GM21723 (cell line): ENCODE results near the gene MYD88.
"Not testable (repeated sequence)": the region's sequence is repeated elsewhere in the genome, so short reads cannot be mapped to it uniquely, and the experiment has no call there.

Experiments used
- ATAC-seq: cut with Tn5 transposase; IDR thresholded peaks from one replicate; pipeline ENCODE4 v1.9.1; 2021; ENCODE audit warnings: mild to moderate bottlenecking, moderate library complexity; ENCODE audit not compliant: unreplicated experiment

Gene MYD88

DNA sequence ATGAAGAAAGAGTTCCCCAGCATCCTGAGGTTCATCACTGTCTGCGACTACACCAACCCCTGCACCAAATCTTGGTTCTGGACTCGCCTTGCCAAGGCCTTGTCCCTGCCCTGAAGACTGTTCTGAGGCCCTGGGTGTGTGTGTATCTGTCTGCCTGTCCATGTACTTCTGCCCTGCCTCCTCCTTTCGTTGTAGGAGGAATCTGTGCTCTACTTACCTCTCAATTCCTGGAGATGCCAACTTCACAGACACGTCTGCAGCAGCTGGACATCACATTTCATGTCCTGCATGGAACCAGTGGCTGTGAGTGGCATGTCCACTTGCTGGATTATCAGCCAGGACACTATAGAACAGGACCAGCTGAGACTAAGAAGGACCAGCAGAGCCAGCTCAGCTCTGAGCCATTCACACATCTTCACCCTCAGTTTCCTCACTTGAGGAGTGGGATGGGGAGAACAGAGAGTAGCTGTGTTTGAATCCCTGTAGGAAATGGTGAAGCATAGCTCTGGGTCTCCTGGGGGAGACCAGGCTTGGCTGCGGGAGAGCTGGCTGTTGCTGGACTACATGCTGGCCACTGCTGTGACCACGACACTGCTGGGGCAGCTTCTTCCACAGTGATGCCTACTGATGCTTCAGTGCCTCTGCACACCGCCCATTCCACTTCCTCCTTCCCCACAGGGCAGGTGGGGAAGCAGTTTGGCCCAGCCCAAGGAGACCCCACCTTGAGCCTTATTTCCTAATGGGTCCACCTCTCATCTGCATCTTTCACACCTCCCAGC, 2.9 kb downstream of the MYD88 start:
- no peak for ATAC-seq

- ATAC-seq = no peak
Observed at GRCh38 chr3:38141952-38142273, 3.5 kb downstream of the MYD88 start.

GRCh38 chr3:38142959-38143358, 4.5 kb downstream of the MYD88 start:
- no peak for ATAC-seq

GRCh38 chr3:38143511-38143910, 5.0 kb downstream of the MYD88 start:
- ATAC-seq = no peak

DNA sequence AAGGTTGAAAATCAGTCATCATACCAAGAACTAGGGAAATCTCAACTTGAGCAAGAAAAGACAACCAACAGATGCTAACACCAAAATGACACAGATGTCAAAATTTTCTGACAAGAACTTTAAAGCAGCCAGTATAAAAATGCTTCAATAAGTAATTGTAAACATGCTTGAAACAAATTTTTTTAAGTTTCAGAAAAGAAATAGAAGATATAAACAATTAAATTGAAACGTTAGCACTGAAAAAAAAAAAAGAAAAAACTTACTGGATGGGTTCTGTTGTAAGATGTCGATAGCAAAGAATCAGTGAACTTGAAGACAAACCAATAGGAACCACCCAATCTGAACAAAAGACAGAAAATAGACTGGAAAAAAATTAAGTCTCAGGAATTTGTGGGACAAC, 8.0 kb downstream of the MYD88 start:
- no peak for ATAC-seq

DNA sequence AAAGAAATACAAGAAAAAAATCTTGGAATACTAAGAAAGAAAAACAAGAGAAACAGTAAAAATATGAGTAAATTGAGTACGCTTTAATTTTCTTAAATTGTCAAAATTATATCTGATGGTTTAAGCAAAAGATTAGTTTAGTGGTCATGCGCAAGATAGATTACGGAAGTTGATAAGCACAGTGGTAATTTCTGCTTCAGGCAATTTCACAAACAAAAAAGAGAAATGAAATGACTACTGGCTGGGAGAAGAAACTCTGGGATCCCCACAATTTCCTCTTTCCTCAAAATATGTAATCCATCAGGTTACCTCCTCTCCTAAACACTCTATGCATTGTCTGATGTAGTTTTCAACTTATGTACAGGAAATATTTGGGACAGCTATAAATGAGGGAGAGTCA, 9.0 kb downstream of the MYD88 start:
- ATAC-seq = no peak

- no peak for ATAC-seq
Observed at GRCh38 chr3:38148311-38148882, 9.9 kb downstream of the MYD88 start.

DNA sequence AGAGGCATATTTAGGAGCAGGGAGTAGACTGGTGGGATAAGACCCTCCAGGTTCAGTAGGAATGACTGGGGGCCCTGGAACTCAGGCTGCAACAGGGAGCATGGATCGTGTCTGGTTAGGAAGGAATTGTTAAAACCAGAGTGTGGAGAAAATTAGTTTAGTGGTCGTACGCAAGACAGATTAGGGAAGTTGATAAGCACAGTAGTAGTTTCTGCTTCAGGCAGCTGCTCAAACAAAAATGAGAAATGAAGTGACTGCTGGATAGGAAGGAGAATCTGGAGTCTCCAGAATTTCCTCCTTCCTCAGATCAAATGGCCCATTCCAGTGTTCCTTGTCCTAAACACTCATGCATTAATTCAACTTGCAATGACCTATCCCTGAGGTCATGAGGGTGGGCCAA, 11.2 kb downstream of the MYD88 start:
- ATAC-seq = no peak

GRCh38 chr3:38150780-38151528, 12.5 kb downstream of the MYD88 start:
- ATAC-seq = no peak

DNA sequence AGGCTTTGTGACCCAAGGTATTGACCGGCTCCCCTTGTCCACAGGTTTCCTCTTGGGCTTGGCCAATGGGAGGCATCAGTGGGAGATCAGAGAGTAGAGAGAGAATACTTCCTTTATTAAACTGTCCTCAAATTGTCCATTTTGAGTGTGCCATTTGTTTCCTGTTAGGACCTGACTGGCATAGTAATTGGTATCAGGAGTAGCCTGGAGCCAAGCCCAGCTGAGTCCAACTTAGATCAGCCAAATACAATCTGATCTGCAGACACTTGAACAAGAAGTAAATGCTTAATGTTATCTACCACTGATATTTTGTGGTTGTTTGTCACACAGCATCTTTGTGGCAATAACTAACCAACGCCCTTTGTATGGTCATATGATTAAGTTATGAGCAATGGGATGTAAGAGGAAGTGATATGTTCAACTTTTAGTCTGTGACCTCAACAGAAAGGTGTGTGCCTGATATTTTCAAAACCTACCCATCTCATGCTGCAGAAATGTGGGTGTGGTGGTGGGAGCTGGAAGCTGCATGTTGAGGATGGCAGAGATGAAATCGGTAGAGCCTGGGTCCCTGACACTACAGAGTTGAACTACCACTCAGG, 13.3 kb downstream of the MYD88 start:
- no peak for ATAC-seq

DNA sequence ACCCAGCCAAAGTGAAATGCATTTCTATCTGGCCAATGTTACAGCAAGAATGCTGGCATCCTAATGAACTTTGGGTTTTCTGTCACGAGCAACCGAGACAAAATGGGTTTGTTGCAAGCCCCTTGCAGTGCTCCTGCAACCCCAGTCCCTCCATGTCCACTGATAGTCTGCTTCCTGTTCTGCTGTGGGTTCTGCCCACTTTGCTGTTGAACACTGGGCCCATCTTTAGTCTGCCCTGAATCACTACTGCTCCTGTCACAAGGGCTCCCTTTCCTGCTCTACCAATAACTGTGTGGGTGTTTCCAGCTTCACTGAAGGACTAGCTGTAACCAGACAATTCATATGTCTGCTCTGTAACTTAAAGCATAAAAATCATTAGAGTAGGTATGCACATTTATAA, 14.1 kb downstream of the MYD88 start:
- no peak for ATAC-seq

- no peak for ATAC-seq
Observed at GRCh38 chr3:38153221-38153620, 14.8 kb downstream of the MYD88 start.

GRCh38 chr3:38154033-38154494, 15.6 kb downstream of the MYD88 start:
- no peak for ATAC-seq

DNA sequence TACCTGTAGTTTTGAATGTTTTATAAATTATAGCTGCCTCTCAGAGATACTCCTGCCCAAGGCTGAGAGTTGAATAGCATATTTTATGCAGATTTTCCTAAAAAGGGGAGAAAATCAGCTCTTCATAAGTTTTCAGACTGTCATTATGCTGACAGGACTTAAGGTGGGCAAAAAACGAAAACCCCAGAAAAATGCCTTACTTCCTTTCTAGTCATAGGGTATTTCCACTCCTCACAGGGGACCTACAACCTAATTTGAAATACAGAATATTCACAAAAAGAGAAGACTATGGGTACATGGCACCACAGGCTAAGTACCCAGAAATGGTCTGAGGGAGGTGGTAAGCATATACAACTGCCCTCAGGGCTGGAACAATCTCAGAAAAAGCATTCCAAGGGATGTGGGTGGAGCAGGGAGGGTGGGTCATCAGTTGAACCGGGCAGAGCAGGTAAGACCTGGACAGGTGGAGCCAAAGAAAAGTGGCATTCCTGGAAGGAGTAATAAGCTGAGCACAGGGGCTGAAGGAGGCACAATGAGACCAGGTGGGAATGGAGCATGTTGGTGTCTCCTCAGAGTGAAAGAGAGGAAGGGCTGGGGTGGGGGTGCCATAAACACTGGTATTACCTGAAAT, 16.3 kb downstream of the MYD88 start:
- no peak for ATAC-seq

DNA sequence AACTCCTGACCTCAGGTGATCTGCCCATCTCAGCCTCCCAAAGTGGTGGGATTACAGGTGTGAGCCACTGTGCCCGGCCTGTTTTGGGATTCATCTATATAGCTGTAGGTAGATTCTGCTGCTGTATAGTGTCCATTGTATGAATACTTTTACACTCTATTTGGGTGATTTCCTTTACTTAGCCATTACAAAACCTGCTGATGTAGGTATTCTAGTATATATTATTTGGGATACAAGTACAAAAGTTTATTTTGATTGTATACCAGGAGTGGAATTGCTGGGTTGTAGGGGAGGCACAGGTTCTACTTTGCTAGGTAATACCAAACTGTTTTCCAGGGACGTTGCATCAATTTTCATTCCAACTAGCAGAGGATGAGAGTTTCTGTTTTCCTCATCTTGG, 17.4 kb downstream of the MYD88 start:
- no peak for ATAC-seq

DNA sequence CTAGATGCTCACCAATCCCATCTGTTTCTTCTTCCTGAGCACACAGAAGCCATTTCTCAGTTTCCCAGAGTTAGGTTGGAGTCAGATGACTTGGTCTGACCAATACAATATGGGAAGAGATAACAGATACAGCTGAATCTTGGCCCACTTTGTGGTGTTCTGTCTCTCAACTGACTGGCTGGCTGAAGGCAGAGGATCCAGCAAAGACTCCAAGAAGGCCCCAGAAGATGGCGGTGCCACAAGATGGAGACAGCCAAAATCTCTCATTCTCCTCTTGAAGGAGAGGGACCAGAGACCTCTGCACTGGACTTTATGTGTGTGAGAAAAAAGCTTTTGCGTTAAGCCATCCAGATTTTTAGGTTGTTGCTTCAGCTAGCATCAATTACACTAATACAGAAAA, 18.7 kb downstream of the MYD88 start:
- ATAC-seq = no peak

DNA sequence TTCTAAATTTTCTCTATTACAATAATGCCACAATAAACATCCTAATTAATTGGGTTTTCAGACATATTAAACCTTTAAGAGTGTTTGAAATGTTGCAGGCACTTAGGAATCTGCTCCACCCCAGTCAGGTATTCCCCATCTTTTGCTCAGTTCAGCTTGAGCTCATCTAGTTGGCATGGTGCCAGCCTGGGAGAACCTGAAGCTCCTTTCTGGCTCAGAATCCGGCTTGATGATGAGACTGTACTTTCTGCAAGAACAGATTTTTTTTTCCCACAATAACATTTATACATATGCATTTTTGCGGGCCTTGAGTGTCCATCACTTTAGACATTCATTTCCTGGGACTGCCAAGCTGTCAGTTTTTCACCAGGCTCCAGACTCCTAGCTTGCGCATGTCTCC, 19.1 kb downstream of the MYD88 start:
- no peak for ATAC-seq

DNA sequence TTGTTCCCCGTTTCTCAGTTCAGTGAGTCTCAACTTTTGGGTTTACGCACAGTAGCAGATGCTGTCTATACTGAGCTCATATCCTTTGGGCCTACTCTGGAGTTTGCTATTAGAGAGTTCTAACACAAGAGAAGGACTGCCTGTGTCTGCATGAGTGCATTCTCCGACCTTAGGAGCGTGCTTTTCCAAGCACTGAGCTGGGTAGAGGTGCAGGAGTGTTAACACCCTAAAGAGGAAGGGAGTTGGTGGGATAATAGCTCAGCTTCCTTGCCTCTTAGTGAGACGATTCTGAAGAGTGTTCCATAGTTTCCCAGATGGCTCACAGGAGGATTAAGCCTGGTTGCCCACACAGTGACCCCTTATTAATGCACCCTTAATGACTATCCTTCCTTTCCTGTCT, 20.0 kb downstream of the MYD88 start:
- ATAC-seq = no peak

GRCh38 chr3:38160704-38161103, 22.2 kb downstream of the MYD88 start:
- ATAC-seq = not testable (repeated sequence)

- no peak for ATAC-seq
Observed at GRCh38 chr3:38163117-38163840, 24.8 kb downstream of the MYD88 start.
